NOMO-1 treated with DMSO at 0.1 percent for 48 hours (cell line): ENCODE measurements around the gene MFF.
"Not testable (repeated sequence)": the region's sequence is repeated elsewhere in the genome, so short reads cannot be mapped to it uniquely, and the experiment has no call there.

Experiments
- DNase-seq: peaks from one replicate; lab custom pipeline; 2025; ENCODE audit not compliant: unreplicated experiment; lab: John Stamatoyannopoulos, UW

MFF gene

GRCh38 chr2:227376656-227377396 lies 51.8 kb downstream of the MFF start:
- DNase-seq = no peak

DNA sequence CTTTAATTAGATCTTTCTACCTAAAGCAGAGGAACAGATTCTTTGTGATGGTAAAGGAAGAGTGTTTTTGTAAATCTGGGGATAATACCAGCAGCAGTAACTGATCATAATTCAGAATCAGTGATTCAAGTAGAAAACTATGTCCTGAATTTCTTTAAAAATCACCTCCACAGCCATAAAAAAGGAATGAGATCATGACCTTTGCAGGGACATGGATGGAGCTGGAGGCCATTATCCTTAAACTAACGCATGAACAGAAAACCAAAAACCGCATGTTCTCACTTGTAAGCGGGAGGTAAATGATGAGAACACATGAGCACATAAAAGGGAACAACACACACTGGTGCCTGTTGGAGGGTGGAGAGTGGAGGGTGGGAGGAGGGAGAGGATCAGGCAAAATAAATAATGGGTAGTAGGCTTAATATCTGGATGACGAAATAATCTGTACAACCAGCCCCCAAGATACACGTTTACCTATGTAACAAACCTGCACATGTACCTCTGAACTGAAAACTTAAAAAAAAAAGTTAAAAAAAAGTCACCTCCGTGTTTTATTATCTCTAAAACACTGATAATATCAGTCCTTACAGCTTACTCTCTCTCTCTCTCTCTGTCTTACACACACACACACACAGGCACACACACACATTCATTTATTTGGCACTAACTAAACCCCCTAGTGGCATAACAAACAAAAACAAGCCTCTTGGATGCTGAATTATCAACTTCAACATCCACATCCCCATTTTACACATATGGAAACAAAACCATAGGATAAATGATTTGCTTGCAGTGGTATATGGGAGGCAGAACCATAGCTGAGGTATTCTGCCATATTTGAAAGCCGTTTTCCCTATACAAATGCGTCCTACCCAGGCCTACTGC lies 52.7 kb downstream of the MFF start:
- no peak for DNase-seq

DNA sequence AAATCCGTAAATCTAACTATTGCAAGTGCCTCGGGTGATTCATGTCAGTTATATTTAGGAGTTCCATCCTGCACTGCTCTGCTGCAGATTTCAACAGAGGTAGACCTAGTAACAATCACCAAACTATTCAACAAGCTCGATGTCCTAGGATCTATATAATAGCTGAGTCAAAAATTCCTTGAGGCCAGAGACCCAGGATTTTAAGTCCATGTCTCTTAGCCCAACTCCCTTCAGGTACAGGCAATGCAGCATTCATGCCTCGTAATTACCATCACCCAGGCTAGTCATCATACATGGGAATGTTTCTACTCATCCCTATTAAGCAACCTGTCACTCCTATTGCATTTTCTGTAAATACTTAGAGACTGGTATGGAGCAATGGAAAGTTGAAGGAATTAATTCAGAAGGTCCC lies 53.3 kb downstream of the MFF start:
- DNase-seq = no peak

GRCh38 chr2:227379095-227379494 lies 54.0 kb downstream of the MFF start, which contains the start of gene TM4SF20:
Gene TM4SF20, minus strand, starts transcription at chr2:227379306. Its CDS starts 38 bp downstream, at chr2:227379268.
- DNase-seq = no peak

GRCh38 chr2:227382241-227382835 lies 57.3 kb downstream of the MFF start:
- not testable (repeated sequence) for DNase-seq

DNA sequence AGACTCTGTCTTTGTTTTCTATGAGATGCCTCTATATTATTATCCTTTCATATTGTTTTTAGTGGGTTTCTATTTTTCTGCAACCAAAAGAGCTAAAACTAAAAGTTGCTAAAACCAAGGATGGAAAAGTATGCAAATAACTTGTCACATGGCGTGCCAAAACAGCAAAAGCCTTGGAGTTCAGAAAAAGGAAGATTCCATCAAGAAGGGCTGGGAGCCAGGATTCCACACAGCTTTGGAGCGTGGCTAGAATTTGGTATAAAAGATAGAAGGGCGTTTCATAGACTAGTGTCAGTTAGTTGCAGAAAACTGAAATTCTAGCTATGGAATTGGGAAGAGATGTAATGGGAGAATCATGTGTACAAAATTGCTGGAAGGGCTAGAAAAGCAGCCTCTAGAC lies 58.6 kb downstream of the MFF start:
- no peak for DNase-seq

DNA sequence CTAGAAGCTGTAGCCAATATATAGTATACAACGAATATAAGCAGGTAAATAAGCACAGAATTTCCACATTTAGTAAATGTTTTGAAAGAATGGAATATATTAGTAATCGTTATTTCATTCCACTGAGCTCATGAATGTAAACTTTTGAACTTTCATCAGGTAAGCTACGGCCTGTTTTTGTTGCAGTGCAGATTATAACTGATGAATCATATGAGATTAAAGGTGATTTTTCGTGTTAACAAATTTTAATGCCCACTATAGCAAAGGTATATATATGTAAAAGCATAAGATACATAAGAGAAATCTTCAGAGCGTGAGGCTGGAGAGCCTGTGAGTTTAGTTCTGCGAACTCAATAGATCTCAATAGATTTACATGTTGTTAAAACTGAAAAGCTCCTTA lies 61.6 kb downstream of the MFF start:
- DNase-seq = no peak

DNA sequence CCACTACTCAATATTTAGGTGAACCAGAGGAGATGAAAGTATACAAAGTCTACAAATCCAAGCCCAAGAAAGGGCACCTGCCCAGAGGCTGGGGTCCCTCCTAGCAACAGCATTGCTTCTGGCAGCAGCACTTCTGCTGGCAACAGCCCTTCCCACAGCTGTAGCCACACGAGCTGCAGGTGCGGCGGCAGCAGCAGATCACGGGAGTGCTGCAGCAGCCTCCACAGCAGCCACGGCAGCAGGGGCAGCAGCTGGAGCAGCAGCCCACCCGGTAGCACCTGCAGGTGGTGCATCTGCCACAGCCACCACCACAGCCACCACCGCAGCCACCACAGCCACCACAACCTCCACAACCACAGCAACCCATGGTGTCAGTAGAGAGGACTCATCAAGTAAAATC lies 62.5 kb downstream of the MFF start, which contains the start of gene SCYGR1:
Gene SCYGR1 (minus strand): TSS at position 367 of the 400 bp plus-strand sequence. CDS start 0 bp downstream, at position 367.
- DNase-seq = not testable (repeated sequence)

DNA sequence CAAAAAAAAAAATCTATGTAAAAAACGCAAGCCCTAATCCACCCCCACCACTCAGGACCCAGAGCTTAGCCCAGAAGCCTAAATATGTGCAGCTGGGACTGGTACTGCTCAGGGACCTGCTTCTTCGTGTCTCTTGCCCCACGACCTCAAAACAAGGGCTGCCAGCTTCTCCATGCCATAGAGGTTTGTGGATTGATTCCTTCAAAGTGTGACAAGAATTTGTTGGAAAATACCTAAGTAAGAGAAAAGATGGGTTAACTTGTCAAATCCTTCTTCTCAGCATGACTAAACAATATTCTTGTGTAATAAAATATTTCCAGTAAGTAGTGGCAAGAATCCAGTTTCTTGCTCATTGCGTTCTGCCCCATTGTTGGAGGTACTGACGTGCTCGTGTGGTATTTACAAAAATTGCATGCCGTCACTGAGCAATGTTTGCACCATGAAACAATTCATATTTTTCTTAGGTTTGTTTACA lies 63.5 kb downstream of the MFF start:
- no peak for DNase-seq

- DNase-seq = no peak
These were observed 64.2 kb downstream of the MFF start for GRCh38 chr2:227389231-227389630.

DNA sequence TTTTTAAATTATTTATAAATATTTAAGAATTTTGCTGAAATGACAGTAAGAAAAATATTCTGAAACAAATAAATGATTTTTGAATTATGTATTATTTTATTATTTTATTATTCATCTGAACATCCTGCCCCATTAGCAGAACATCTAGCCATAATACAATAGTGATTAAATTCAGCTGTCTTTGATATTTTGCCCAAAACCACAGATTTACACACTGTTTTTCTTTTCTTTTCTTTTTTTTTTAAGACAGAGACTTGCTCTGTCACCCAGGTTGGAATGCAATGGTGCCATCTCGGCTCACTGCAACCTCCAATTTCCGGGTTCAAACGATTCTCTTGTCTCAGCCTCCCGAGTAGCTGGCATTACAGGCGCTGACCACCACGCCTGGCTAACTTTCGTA lies 64.6 kb downstream of the MFF start:
- DNase-seq = no peak

DNA sequence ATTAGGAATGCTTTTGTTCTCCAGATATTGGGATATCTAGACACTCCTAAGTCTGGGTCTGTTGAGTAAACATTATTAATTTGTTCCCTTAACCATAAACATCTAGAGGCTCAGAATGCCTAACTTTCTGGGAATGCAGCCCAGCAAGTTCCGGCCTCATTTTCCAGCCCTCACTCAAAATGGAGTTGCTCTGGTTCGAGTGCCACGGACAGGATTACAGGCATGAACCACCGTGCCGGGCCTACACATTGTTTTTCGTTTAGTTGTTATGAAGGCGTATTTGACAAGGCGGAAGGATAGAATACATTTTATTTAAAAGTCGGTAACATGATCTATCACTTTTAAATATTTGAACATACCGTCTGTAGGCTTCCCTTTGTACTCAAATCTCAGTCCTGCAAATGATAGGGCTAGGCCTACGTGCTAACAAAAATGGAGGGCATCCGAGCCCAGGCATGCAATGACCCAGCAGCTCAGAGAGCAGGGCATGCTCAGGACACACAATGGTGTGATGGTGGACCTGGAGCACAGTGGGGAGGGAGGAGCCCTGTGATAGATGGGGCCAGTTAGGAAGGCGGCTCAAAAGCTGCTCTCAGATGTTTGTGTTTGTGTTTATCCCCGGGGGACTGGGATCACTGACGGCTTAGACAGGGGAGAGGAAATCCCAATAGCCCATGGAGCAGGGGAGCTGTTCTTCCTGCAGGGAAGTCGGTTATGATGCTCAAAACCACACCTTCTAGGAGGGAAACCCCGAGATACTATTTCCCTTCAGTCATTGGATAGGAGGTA lies 65.6 kb downstream of the MFF start:
- no peak for DNase-seq

DNA sequence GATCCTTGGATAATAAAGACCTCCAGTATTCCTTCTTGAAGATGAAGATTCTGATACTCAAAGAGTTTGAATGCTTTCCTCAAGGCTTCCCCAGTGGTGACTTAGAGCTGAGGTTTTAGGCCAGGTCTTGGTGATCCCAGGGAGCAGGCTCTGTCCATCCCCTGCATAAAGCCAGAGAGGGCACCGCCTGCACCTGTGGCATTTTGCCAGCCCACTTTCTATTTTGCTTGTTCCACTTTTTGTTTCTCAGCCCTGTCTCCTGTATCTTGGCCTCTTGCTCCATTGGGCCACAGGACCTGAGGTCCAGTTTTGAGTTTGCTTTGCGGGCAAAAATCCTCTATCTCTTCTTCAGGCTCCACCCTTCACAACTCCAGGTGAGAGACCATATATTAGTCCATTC lies 69.3 kb downstream of the MFF start:
- no peak for DNase-seq

GRCh38 chr2:227395556-227395955 lies 70.5 kb downstream of the MFF start:
- no peak for DNase-seq

DNA sequence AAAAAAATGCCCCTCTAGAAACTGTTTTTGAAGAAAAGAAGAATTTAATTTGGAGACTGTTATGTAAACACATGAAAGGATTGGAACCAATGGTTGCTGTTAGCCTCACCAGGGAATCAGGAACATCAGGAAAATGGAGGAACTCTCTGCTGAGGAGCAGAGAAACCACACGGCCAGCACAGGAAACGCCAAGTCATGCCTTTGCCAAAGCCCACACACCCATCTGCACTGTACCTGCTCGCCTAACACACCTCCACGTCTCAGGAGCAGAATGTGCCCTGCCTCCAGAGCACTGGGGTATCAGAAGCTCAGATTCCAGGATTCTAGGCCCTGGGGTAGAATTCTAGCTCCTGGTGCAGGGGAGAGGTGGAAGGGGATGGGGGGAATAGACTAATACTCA lies 72.5 kb downstream of the MFF start:
- DNase-seq = no peak

DNA sequence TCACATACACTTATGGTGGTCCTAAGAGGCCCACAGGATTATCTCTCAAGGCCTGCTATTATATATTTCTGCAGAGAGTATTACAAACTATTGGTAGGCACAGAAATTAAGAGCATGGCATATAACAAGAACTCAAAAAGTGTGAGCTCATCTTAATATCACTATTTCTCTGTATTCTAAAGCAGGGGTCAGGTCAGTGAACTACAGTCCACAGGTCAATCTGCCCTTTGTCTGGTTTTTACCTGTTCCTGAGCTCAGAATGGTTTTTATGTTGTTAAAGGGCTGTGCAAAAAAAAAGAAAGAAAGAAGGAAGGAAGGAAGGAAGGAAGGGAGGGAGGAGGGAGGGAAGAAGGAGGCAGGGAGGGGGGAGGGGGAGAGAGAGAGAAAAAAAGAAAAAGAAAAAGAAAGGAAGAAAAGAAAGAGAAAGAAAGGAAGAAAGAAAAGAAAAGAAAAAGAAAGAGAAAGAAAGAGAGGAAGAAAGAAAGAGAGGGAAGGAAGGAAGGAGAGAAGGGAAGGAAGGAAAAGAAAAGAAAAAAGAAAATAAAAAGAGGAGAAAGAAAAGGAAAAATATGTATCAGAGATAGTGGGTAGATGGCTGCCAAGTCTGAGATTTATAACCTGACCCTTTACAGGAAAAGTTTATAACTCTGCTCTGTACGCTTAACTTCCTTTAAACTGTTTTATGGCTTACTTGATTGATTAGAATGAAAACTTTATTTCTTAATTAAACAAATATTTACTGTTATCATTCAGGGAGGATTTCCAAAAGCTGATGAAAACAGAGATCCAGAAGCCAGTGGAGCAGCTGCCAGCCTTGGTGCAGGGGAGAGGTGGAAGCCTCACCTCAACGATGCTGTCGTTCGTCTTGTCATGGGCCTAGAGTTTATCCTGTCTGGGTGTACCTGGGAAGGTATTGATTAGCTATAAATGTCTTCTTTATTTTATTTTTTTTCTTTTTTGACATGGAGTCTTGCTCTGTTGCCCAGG lies 73.9 kb downstream of the MFF start:
- no peak for DNase-seq

GRCh38 chr2:227401550-227401949 lies 76.5 kb downstream of the MFF start:
- DNase-seq = no peak

DNA sequence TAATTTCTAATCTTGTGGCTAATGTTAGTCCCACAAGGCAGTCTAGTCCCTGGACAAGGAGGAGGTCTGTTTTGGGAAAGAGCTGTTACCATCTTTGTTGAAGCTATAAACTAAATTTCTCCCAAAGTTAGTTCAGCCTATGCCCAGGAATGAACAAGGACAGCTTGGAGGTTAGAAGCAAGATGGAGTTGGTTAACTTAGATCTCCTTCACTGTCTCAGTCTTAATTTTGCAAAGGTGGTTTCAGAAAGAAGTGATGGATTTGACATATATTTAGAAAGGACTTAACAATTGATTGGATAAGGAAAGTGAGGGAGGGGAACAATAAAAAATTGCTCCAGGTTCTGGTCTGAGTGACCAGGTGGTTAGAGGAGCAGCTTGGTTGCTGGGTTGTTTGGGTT lies 77.3 kb downstream of the MFF start:
- no peak for DNase-seq

GRCh38 chr2:227402959-227403358 lies 77.9 kb downstream of the MFF start:
- DNase-seq = no peak
